Measurements from ENCODE around the gene SPO11.
A peak's percentile ranks its signal among the peaks of the same experiment; 100 is the strongest.

SPO11 gene

DNA sequence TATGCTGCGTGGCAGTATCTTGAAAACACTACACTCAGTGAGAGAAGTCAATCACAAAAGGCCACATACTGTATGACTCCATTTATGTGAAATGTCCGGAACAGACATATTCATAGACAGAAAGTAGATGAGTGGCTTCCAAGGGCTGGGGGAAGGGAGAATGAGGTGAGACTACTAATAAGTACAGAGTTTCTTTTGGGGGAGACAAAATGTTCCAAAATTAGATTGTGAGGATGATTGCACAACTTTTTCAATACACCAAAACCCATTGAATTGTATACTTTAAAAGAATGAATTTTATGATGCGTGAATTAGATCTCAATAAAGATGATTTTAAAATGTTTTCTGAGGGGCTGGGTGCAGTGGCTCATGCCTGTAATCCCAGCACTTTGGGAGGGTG lies 9.2 kb upstream of the SPO11 start:
- peaks cover 8% of the 10 kb centered on the region for H3K4me1 ChIP-seq (ENCODE audit: control insufficient read depth, insufficient read depth, low read length, poor library complexity, severe bottlenecking)
- H3K9me3 ChIP-seq (ENCODE audit: control insufficient read depth, low read length), result no peaks in the 10 kb centered on the region
- WGBS, 2 experiments (ENCODE audit: insufficient coverage in 2 of 2), result no CpG with 5 or more reads among the region's 3 CpGs
- no peaks in the 10 kb centered on the region for H3K36me3 ChIP-seq (ENCODE audit: control insufficient read depth, insufficient read depth, low read length)
- no peak overlapping the region for H3K4me3 ChIP-seq (ENCODE audit: extremely low read depth, insufficient read depth, low read length, poor library complexity, severe bottlenecking)
- H3K27ac ChIP-seq (ENCODE audit: low read depth, low read length, severe bottlenecking), result no peak overlapping the region

DNA sequence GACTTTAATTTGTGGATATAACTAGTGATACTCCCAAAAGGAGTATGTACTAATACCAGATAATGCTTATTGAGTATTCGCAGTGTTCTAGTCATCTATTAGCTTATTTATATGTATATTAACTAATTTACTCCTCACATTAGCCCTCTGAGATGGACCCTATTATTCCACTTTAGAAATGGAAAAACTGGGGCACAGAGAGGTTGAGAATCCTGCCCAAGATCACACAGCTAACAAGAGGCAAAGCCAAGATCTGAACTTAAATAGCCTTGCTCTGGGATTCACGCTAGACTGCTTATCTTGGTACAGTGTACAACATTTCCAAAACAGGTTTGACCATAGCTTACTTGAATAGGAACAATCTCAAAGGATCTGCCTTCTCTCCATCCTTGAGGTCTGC lies 8.5 kb upstream of the SPO11 start:
- H3K4me3 ChIP-seq (ENCODE audit: extremely low read depth, insufficient read depth, low read length, poor library complexity, severe bottlenecking), result no peak overlapping the region
- no peaks in the 10 kb centered on the region for H3K36me3 ChIP-seq (ENCODE audit: control insufficient read depth, insufficient read depth, low read length)
- no peak overlapping the region for H3K27ac ChIP-seq (ENCODE audit: low read depth, low read length, severe bottlenecking)
- WGBS, 2 experiments (ENCODE audit: insufficient coverage in 2 of 2), result 83 to 100% methylated on average over 1 of the region's 2 CpGs
- H3K4me1 ChIP-seq (ENCODE audit: control insufficient read depth, insufficient read depth, low read length, poor library complexity, severe bottlenecking), result peaks cover 8% of the 10 kb centered on the region
- H3K9me3 ChIP-seq (ENCODE audit: control insufficient read depth, low read length), result no peaks in the 10 kb centered on the region

DNA sequence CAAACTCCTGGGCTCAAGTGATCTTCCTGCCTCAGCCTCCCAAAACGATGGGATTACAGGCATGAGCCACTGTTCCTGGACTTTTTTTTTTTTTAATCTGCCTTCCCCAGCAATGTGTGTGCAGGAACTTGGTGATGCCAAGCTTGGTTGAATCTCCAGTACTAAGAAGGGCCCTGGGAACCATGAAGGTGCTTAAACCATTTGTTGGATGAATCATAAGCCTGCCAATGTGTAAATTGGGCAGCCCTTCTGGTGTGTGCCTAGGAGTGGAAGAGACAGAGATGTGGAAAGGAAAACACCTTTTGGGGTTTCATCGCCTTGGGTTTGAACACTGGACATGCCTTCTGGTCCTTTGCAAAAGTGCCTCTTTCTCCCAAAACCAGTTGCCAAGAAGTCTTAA lies 7.1 kb upstream of the SPO11 start:
- H3K36me3 ChIP-seq (ENCODE audit: control insufficient read depth, insufficient read depth, low read length), result no peaks in the 10 kb centered on the region
- no peak overlapping the region for H3K27ac ChIP-seq (ENCODE audit: low read depth, low read length, severe bottlenecking)
- 70 to 86% methylated on average over 1 of the region's 2 CpGs for WGBS, 2 experiments (ENCODE audit: insufficient coverage in 2 of 2)

DNA sequence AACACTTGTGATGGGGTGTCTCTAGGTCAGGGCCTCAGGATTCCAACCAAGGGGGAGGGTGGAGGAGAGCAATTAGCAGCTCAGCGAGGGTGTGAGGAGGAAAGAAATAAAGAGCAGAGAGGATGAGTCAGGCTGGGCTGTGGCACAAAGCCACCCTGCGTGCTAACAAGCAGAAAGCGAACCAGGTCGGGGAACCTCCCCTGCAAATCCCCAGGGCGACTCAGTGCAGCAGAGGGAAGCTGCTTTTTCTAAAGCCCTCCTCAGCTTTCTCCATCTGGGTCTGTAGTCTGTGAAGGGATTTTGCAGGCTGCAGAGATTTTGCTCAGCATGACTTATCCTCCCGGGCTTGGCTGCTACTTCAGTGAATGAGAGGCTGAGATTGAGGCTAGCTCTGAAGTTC lies 6.6 kb upstream of the SPO11 start:
- H3K9me3 ChIP-seq (ENCODE audit: control insufficient read depth, low read length), result no peaks in the 10 kb centered on the region
- peak overlapping the region; percentile 45 for H3K27ac ChIP-seq (ENCODE audit: low read depth, low read length, severe bottlenecking)
- H3K4me3 ChIP-seq (ENCODE audit: extremely low read depth, insufficient read depth, low read length, poor library complexity, severe bottlenecking), result no peak overlapping the region
- no peaks in the 10 kb centered on the region for H3K36me3 ChIP-seq (ENCODE audit: control insufficient read depth, insufficient read depth, low read length)
- WGBS, 2 experiments (ENCODE audit: insufficient coverage in 2 of 2), result 0 to 2% methylated on average over 6 of the region's 6 CpGs
- peaks cover 8% of the 10 kb centered on the region for H3K4me1 ChIP-seq (ENCODE audit: control insufficient read depth, insufficient read depth, low read length, poor library complexity, severe bottlenecking)

More for the DNA sequence above, 7.1 kb upstream of the SPO11 start:
- H3K4me1 ChIP-seq (ENCODE audit: control insufficient read depth, insufficient read depth, low read length, poor library complexity, severe bottlenecking), result peaks cover 8% of the 10 kb centered on the region
- H3K9me3 ChIP-seq (ENCODE audit: control insufficient read depth, low read length), result no peaks in the 10 kb centered on the region
- no peak overlapping the region for H3K4me3 ChIP-seq (ENCODE audit: extremely low read depth, insufficient read depth, low read length, poor library complexity, severe bottlenecking)

DNA sequence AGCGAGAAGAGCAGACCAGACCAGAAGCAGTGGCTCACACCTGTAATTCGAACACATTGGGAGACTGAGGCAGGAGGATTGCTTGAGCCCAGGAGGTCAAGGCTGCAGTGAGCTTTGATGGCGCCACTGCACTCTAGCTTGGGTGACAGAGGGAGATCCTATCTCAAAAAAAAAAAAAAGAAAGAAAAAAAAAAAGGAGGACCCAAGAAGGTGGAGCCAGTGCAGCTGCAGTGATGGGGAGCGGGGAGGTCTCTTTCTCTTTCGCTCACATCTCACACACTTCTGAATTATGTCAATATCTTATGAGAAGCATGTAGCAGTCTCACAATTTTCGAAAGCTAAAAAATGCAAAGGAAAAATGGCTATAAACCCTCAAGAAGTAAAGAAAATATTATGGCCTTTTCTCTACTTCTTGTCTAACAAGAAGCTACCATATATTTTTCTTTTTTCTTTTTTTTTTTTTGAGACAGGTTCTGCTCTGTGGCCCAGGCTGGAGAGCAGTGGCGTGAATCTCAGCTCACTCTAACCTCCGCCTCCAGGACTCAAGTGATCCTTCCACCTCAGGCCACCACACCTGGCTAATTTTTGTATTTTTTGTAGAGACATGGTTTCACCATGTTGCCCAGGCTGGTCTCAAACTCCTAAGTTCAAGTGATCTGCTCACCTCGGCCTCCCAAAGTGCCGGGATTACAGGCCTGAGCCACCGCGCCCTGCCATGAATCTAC lies 3.8 kb upstream of the SPO11 start:
- 82 to 96% methylated on average over 3 to 7 of the region's 12 CpGs for WGBS, 2 experiments (ENCODE audit: insufficient coverage in 2 of 2)
- H3K4me3 ChIP-seq (ENCODE audit: extremely low read depth, insufficient read depth, low read length, poor library complexity, severe bottlenecking), result no peak overlapping the region
- no peak overlapping the region for H3K27ac ChIP-seq (ENCODE audit: low read depth, low read length, severe bottlenecking)

DNA sequence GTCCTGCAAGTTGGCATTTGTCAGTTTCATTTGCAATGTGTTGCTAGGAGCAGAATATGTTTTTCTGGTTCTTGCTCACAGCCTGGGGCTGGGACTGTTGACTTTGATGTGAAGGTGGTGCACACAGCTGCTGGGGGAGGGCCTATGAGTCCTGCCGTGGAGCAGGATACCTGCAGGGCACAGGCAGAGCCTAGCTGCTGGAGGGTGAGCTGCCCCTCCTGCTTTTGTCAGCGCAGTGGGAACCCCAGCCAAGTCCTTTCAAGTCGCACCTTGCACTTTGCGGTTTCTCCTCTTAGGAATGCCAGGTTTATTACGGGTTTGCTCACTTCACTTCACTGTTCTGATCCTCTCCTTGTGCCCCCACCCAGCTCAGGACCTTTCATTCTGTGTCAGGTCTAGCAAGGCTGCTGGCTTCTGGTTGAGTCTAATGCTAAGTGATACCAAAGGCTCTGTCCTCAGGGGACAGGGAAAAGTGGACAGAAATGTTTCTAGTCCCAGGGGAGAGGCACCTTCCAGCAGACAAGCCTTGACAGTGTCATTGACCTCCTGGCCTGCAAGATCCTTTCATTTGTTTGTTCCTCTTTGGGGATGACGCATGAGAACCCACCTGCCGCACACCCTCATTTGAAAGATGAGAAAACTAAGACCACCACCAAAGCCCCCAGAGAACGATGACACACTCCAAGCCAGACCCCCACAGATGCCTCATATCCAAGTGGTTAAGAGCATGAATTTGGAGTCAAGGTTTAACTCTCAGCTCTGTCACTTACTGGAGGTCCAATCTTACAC lies 2.7 kb upstream of the SPO11 start:
- WGBS, 2 experiments (ENCODE audit: insufficient coverage in 2 of 2), result 18 to 21% methylated on average over 4 to 5 of the region's 8 CpGs
- peaks cover 8% of the 10 kb centered on the region for H3K4me1 ChIP-seq (ENCODE audit: control insufficient read depth, insufficient read depth, low read length, poor library complexity, severe bottlenecking)

More for the DNA sequence above, 3.8 kb upstream of the SPO11 start:
- H3K9me3 ChIP-seq (ENCODE audit: control insufficient read depth, low read length), result no peaks in the 10 kb centered on the region
- H3K4me1 ChIP-seq (ENCODE audit: control insufficient read depth, insufficient read depth, low read length, poor library complexity, severe bottlenecking), result peaks cover 8% of the 10 kb centered on the region
- no peaks in the 10 kb centered on the region for H3K36me3 ChIP-seq (ENCODE audit: control insufficient read depth, insufficient read depth, low read length)

DNA sequence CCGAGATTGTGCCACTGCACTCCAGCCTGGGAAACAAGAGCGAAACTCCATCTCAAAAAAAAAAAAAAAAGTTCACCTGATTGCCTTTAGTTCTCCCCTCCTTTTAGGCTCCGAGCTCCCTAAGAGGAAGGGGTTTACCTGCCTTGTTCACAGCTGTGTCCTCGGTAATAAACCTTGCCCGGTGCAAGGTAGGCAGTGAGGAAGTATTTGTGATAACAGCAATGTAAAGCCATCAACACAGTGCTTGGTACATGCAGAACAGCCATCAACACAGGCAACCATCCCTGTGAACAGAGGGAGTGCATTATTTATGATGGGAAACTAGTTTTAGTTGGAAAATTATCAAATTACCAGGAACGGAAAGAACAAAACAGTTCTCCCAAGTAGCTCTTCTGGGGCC lies 1.8 kb upstream of the SPO11 start:
- Histone ChIP-seq H3K4me3 (ENCODE audit: extremely low read depth, insufficient read depth, low read length, poor library complexity, severe bottlenecking) (no peak overlapping the region), H3K36me3 (ENCODE audit: control insufficient read depth, insufficient read depth, low read length) (no peaks in the 10 kb centered on the region), H3K4me1 (ENCODE audit: control insufficient read depth, insufficient read depth, low read length, poor library complexity, severe bottlenecking) (peaks cover 4% of the 10 kb centered on the region), H3K9me3 (ENCODE audit: control insufficient read depth, low read length) (no peaks in the 10 kb centered on the region), H3K27ac (ENCODE audit: low read depth, low read length, severe bottlenecking) (no peak overlapping the region)
- 90 to 100% methylated on average over 1 to 2 of the region's 6 CpGs for WGBS, 2 experiments (ENCODE audit: insufficient coverage in 2 of 2)

More for the DNA sequence above, 2.7 kb upstream of the SPO11 start:
- no peaks in the 10 kb centered on the region for H3K36me3 ChIP-seq (ENCODE audit: control insufficient read depth, insufficient read depth, low read length)
- H3K9me3 ChIP-seq (ENCODE audit: control insufficient read depth, low read length), result no peaks in the 10 kb centered on the region
- no peak overlapping the region for H3K27ac ChIP-seq (ENCODE audit: low read depth, low read length, severe bottlenecking)
- H3K4me3 ChIP-seq (ENCODE audit: extremely low read depth, insufficient read depth, low read length, poor library complexity, severe bottlenecking), result no peak overlapping the region

DNA sequence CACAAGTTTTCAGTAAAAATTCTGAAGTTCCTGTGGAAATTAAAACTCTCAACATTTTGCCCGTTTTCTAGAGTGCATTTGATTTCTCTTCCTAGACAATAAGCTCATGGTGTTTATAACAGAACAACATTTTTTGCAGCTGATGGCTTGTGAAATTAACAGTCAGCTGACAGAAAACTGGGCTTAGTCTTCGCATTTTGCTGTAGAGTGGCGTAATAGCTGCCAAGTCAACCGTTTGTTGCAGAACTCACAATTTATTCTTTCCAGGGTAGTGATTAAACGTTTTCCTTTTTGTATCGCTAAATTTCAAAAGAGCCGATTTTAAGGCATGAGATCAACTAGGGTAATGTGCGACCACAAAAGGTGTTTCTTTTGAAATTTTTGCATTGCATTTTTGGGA lies 1.4 kb downstream of the SPO11 start:
- Histone ChIP-seq H3K27ac (ENCODE audit: low read depth, low read length, severe bottlenecking) (no peak overlapping the region), H3K4me3 (ENCODE audit: extremely low read depth, insufficient read depth, low read length, poor library complexity, severe bottlenecking) (no peak overlapping the region), H3K4me1 (ENCODE audit: control insufficient read depth, insufficient read depth, low read length, poor library complexity, severe bottlenecking) (no peaks in the 10 kb centered on the region), H3K9me3 (ENCODE audit: control insufficient read depth, low read length) (no peaks in the 10 kb centered on the region), H3K36me3 (ENCODE audit: control insufficient read depth, insufficient read depth, low read length) (no peaks in the 10 kb centered on the region)
- 82 to 86% methylated on average over 4 to 6 of the region's 8 CpGs for WGBS, 2 experiments (ENCODE audit: insufficient coverage in 2 of 2)

DNA sequence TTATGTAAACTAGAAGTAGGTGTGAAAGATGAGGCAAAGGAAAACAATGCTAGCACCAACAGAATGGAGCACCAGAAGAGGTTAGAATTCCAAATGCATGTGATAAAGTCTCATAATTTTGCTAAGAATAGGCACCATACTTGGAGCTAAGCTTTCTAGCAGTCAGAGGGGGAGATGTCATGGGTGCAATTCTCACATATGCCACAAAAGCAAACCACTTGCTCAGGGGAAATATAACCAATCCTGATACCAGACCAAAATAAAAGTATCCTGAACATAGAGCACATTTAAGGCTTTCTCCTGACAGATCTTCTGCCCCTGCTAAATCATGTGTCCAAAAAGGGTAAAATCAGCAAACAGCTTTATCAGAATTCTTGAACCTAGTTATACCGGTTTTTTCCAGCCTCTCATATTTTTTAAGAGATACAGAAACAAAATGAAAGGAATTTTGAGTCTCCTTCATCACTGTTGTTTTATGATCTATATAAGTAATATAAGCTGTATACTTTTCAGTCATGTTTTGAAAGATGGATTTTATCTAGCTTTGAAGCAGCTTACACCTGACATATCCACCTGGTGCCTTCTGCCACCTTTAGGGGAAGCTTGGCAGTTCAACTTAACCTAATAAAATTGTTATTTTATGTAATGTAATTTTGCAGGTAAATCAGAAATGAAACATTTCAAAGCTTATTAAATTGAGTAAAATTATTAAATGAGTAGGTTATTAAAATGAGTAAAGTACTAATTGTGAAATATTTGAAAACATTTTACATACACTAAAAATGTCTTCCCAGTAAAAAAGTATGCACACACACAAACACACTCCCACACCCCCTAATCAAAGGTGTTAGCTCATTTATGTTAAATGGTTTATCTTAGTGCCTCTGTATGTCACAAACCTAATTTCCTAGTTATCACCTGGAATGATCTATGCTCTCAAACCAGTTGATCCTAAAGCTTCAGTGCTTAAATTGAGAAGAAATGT lies 2.8 kb downstream of the SPO11 start:
- H3K9me3 ChIP-seq (ENCODE audit: control insufficient read depth, low read length), result no peaks in the 10 kb centered on the region
- H3K4me3 ChIP-seq (ENCODE audit: extremely low read depth, insufficient read depth, low read length, poor library complexity, severe bottlenecking), result no peak overlapping the region
- H3K27ac ChIP-seq (ENCODE audit: low read depth, low read length, severe bottlenecking), result no peak overlapping the region
- WGBS, 2 experiments (ENCODE audit: insufficient coverage in 2 of 2), result no CpG with 5 or more reads among the region's 1 CpG
- no peaks in the 10 kb centered on the region for H3K36me3 ChIP-seq (ENCODE audit: control insufficient read depth, insufficient read depth, low read length)
- no peaks in the 10 kb centered on the region for H3K4me1 ChIP-seq (ENCODE audit: control insufficient read depth, insufficient read depth, low read length, poor library complexity, severe bottlenecking)

DNA sequence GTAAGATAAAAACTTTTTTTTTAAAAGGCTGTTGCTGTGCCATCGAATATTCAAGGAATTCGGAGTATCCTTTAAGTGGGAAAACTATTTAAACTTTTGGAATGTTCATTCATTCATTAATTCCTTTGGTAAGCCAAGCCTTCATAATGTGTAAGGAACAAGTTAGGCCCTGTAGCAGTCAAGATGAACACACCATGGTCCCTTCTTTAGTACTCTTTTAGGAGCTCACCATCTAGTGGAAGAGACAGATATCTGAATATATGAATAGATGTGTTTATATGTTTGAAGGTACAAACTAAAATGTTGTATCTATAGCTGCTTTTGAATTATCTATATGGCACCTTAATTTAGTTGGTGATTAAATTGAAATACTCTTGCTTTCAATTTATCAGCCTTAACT lies 5.8 kb downstream of the SPO11 start:
- Histone ChIP-seq H3K27ac (ENCODE audit: low read depth, low read length, severe bottlenecking) (no peak overlapping the region), H3K4me3 (ENCODE audit: extremely low read depth, insufficient read depth, low read length, poor library complexity, severe bottlenecking) (no peak overlapping the region)
- WGBS, 2 experiments (ENCODE audit: insufficient coverage in 2 of 2), result 60 to 63% methylated on average over 1 to 2 of the region's 2 CpGs

More for the DNA sequence above, 5.8 kb downstream of the SPO11 start:
- Histone ChIP-seq H3K9me3 (ENCODE audit: control insufficient read depth, low read length) (no peaks in the 10 kb centered on the region), H3K36me3 (ENCODE audit: control insufficient read depth, insufficient read depth, low read length) (no peaks in the 10 kb centered on the region), H3K4me1 (ENCODE audit: control insufficient read depth, insufficient read depth, low read length, poor library complexity, severe bottlenecking) (no peaks in the 10 kb centered on the region)
